ENCODE results near the gene XPO6. TPM values are rescaled to one million over a fixed set of nuclear protein-coding genes. Genes with fewer than 3 reads are reported as not detected.
A peak's percentile ranks its signal among the peaks of the same experiment; 100 is the strongest.

Gene XPO6, protein sequence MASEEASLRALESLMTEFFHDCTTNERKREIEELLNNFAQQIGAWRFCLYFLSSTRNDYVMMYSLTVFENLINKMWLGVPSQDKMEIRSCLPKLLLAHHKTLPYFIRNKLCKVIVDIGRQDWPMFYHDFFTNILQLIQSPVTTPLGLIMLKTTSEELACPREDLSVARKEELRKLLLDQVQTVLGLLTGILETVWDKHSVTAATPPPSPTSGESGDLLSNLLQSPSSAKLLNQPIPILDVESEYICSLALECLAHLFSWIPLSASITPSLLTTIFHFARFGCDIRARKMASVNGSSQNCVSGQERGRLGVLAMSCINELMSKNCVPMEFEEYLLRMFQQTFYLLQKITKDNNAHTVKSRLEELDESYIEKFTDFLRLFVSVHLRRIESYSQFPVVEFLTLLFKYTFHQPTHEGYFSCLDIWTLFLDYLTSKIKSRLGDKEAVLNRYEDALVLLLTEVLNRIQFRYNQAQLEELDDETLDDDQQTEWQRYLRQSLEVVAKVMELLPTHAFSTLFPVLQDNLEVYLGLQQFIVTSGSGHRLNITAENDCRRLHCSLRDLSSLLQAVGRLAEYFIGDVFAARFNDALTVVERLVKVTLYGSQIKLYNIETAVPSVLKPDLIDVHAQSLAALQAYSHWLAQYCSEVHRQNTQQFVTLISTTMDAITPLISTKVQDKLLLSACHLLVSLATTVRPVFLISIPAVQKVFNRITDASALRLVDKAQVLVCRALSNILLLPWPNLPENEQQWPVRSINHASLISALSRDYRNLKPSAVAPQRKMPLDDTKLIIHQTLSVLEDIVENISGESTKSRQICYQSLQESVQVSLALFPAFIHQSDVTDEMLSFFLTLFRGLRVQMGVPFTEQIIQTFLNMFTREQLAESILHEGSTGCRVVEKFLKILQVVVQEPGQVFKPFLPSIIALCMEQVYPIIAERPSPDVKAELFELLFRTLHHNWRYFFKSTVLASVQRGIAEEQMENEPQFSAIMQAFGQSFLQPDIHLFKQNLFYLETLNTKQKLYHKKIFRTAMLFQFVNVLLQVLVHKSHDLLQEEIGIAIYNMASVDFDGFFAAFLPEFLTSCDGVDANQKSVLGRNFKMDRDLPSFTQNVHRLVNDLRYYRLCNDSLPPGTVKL
- polyA plus RNA-seq (2013, experiment 1 of 2) = 72.0 TPM
- polyA plus RNA-seq (2013, experiment 2 of 2) = 61.0 TPM

DNA sequence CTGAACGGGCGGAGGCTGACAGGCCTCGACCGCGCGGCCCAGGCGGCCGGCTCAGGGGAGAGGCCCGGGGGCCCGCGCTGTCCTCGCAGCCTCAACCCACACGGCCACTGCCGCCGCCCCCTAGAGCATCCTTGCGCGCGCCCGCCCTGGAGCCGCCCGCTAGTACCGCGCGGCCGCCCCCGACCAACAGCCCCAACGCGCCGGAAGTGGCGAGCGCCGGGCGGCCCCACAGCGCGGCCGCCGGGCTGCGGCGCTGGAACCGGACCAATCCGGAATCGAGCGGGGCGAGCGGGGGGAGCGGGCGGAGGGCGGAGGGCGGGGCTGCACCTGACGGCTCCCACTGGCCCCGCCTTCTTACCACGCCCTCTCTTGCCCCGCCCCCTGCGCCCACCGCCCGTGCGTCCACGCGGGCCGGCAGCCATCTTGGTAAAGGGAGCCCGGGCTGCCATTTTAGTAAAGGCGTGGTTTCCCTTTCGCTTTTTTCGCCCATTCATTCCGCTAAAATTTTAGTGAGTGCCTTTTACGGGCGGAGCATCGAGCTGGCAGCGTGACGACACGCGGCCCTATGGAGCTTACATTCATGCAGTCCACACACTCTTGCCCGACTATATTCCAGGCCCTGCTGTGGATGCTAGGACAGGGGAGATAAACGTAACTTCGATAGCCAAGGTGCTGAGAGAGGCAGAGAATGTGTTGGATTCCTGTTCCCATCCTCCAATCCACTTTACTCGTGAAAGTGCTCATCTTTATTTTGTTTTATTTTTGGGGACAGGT lies at the start of gene XPO6:
Gene XPO6 (minus strand): TSS at position 208 of the 774 bp plus-strand sequence. CDS start 597 bp downstream, outside the sequence.
- Histone ChIP-seq H3K9me3 (ENCODE audit: control insufficient read depth, low read length) (no peaks in the 10 kb centered on the region), H3K4me1 (ENCODE audit: control insufficient read depth, insufficient read depth, low read length, poor library complexity, severe bottlenecking) (peaks cover 4% of the 10 kb centered on the region), H3K36me3 (ENCODE audit: control insufficient read depth, insufficient read depth, low read length) (peaks cover 30% of the 10 kb centered on the region), H3K27ac (ENCODE audit: low read depth, low read length, severe bottlenecking) (peak within 1 kb of the TSS; percentile 81), H3K4me3 (ENCODE audit: extremely low read depth, insufficient read depth, low read length, poor library complexity, severe bottlenecking) (peak within 1 kb of the TSS; percentile 71)
- WGBS, 2 experiments (ENCODE audit: insufficient coverage in 2 of 2) = 0 to 1% methylated on average over 37 to 53 of the region's 76 CpGs

DNA sequence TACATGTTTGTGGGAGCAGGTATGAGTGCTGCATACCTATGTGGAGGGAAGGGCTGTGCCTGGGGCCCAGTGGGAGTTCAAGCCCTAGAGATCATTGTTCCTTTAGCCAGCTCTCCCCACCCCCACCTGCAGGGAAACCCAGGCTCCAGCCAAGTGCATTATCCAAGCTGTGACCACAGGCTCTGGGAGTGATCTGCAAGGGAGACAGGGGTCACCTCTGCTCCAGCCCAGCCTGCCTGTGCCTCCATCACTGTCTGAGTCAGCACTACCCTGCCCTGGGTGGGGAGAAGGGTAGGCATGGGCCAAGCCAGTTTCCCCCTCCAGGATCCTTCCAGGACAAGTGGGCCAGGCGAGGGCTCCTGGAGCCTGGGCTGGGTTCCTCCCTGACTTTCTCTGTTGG lies 48.4 kb upstream of the XPO6 start:
- H3K4me3 ChIP-seq (ENCODE audit: extremely low read depth, insufficient read depth, low read length, poor library complexity, severe bottlenecking) = no peak overlapping the region
- H3K36me3 ChIP-seq (ENCODE audit: control insufficient read depth, insufficient read depth, low read length) = no peaks in the 10 kb centered on the region
- no peaks in the 10 kb centered on the region for H3K4me1 ChIP-seq (ENCODE audit: control insufficient read depth, insufficient read depth, low read length, poor library complexity, severe bottlenecking)
- 71% methylated on average over 1 of the region's 1 CpG; no CpG with 5 or more reads in 1 of the 2 experiments for WGBS, 2 experiments (ENCODE audit: insufficient coverage in 2 of 2)
- H3K9me3 ChIP-seq (ENCODE audit: control insufficient read depth, low read length) = no peaks in the 10 kb centered on the region
- no peak overlapping the region for H3K27ac ChIP-seq (ENCODE audit: low read depth, low read length, severe bottlenecking)

DNA sequence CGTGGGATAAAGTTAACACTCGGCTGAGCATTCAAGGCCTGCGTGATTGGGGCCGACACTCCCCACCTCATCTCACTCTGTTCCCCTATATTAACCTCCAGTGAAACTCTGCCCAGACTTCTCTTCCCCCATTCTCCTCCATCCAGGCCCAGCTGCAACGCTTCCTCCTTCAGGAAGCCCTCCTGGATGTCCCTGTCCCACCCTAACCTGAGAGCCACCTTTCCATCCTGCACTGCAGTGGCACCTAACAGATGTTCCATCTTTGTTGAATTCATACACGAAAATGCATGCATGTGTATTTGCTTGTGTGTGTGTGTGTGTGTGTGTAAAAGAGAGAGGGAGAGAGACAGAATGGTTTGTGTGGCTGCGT lies 48.0 kb upstream of the XPO6 start:
- Histone ChIP-seq H3K27ac (ENCODE audit: low read depth, low read length, severe bottlenecking) (no peak overlapping the region), H3K4me3 (ENCODE audit: extremely low read depth, insufficient read depth, low read length, poor library complexity, severe bottlenecking) (no peak overlapping the region), H3K36me3 (ENCODE audit: control insufficient read depth, insufficient read depth, low read length) (no peaks in the 10 kb centered on the region), H3K9me3 (ENCODE audit: control insufficient read depth, low read length) (no peaks in the 10 kb centered on the region), H3K4me1 (ENCODE audit: control insufficient read depth, insufficient read depth, low read length, poor library complexity, severe bottlenecking) (no peaks in the 10 kb centered on the region)
- WGBS, 2 experiments (ENCODE audit: insufficient coverage in 2 of 2) = 82 to 84% methylated on average over 5 to 7 of the region's 7 CpGs

DNA sequence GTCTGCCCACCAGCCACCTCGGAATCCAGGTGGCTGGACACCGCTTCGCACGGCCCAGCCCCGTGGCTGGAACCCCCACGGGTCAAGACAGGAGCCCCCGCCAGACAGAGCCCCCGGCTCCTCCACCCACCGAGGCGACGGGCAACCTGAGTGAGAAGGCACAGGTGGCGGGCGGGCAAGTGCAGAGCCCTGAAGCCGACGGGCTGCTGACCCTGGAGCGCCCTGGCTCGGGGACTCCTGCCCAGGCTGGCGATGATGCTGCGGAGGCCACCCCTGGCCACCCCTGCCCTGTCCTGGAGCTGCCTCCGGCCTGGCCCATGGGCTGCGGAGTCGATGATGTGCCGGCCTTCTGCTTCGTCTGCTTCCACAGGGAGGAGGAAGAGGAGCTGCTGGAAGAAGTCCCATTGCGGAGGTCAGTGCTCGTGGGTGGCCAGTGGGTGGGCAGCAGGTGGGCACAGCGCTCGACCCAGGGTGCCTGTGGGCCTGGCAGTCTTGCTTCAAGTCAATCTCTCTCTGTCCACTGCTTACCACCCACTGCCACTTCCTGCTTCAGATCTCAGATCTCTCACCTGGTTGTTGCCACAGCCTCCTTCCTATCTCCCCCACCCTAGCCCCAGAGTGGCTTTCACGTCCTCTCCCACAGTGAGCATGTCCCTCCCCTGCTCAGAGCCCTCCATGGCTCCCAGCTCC lies 47.5 kb upstream of the XPO6 start:
- no peaks in the 10 kb centered on the region for H3K36me3 ChIP-seq (ENCODE audit: control insufficient read depth, insufficient read depth, low read length)
- no peaks in the 10 kb centered on the region for H3K9me3 ChIP-seq (ENCODE audit: control insufficient read depth, low read length)
- WGBS, 2 experiments (ENCODE audit: insufficient coverage in 2 of 2) = 84 to 94% methylated on average over 22 to 24 of the region's 29 CpGs
- H3K27ac ChIP-seq (ENCODE audit: low read depth, low read length, severe bottlenecking) = no peak overlapping the region
- H3K4me1 ChIP-seq (ENCODE audit: control insufficient read depth, insufficient read depth, low read length, poor library complexity, severe bottlenecking) = no peaks in the 10 kb centered on the region
- no peak overlapping the region for H3K4me3 ChIP-seq (ENCODE audit: extremely low read depth, insufficient read depth, low read length, poor library complexity, severe bottlenecking)

DNA sequence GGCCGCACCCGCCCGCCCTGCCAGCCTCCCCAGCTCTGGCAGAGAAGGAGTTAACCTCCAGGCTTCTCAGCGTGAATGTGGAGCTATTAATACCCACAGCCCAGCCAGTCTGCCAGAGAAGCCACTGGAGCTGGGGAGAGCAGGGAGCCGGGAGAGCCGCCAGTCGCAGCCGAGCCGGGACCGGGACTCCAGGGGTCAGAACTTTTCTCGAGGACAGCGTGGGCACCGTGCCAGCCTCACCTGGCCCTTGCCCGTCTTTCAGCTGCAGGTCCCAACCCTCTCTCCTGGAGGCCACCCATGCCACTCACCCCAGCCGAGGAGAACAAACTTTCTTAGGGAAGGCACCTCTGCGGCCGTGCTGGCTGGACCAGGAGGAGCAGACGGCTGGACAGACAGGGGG lies 46.8 kb upstream of the XPO6 start:
- Histone ChIP-seq H3K36me3 (ENCODE audit: control insufficient read depth, insufficient read depth, low read length) (no peaks in the 10 kb centered on the region), H3K4me1 (ENCODE audit: control insufficient read depth, insufficient read depth, low read length, poor library complexity, severe bottlenecking) (no peaks in the 10 kb centered on the region), H3K9me3 (ENCODE audit: control insufficient read depth, low read length) (no peaks in the 10 kb centered on the region), H3K27ac (ENCODE audit: low read depth, low read length, severe bottlenecking) (no peak overlapping the region), H3K4me3 (ENCODE audit: extremely low read depth, insufficient read depth, low read length, poor library complexity, severe bottlenecking) (peak overlapping the region; percentile 8)
- WGBS, 2 experiments (ENCODE audit: insufficient coverage in 2 of 2) = 22 to 26% methylated on average over 10 to 16 of the region's 18 CpGs

DNA sequence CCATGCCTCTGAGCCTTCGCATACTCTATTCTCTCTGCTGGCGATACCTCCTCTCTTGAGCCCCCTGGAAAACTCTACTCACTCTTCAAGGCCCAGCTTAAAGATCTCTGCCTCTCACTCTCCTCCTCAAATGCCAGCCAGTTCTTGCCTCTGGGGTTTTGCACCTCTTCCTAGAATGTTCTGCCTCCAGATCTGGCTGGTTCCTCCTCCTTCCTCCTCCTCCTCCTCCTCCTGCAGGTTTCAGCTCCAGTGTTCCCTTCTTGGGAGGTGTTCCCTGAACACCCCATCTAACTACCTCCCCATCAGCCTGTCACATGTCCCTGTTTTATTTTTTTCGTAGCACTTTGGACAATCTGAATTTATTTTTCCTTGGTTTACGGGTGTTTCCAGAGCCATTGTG lies 45.5 kb upstream of the XPO6 start:
- WGBS, 2 experiments (ENCODE audit: insufficient coverage in 2 of 2) = 75 to 96% methylated on average over 2 to 3 of the region's 4 CpGs
- Histone ChIP-seq H3K27ac (ENCODE audit: low read depth, low read length, severe bottlenecking) (no peak overlapping the region), H3K4me1 (ENCODE audit: control insufficient read depth, insufficient read depth, low read length, poor library complexity, severe bottlenecking) (no peaks in the 10 kb centered on the region), H3K4me3 (ENCODE audit: extremely low read depth, insufficient read depth, low read length, poor library complexity, severe bottlenecking) (no peak overlapping the region), H3K9me3 (ENCODE audit: control insufficient read depth, low read length) (no peaks in the 10 kb centered on the region), H3K36me3 (ENCODE audit: control insufficient read depth, insufficient read depth, low read length) (no peaks in the 10 kb centered on the region)

DNA sequence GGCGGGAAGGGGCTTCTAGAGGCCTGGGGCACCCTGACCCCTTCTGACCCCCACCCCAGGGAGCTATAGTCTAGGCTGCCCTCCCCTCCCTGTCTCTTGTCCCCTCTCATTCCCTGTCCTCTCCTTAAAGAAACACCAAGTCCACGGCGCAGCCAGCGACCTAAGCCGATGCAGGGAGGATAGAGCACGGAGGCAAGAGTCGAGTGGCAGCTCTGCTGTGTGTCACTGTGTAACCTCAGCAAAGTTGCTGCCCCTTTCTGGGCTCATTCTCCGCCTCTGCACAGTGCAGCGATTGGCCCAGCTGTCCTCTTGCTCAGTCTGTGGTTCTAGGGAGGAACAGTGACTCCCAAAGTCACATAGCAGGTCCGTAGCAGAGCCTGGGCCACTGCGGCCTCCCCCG lies 44.1 kb upstream of the XPO6 start:
- H3K9me3 ChIP-seq (ENCODE audit: control insufficient read depth, low read length) = no peaks in the 10 kb centered on the region
- no peak overlapping the region for H3K4me3 ChIP-seq (ENCODE audit: extremely low read depth, insufficient read depth, low read length, poor library complexity, severe bottlenecking)
- H3K4me1 ChIP-seq (ENCODE audit: control insufficient read depth, insufficient read depth, low read length, poor library complexity, severe bottlenecking) = no peaks in the 10 kb centered on the region
- H3K27ac ChIP-seq (ENCODE audit: low read depth, low read length, severe bottlenecking) = no peak overlapping the region
- WGBS, 2 experiments (ENCODE audit: insufficient coverage in 2 of 2) = 84 to 87% methylated on average over 11 to 12 of the region's 12 CpGs
- H3K36me3 ChIP-seq (ENCODE audit: control insufficient read depth, insufficient read depth, low read length) = no peaks in the 10 kb centered on the region

DNA sequence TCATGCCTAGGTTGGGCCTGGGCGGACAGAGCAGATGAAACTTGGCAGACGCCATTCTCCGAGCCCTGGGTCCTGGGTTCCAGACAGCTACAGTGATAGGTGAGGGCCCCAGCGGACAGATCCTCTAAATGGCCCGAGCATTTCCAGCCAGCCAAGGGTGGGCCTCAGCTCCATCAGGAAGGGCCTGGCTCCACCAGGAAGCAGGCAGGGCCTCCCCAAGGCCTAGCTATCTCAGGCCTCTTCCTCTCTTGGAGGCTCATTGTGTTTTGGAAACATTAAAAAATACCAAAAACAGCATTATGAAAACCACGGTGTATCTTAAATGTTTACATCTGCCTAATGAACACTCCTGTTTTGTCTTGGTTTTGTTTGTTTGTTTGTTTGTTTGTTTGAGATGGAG lies 42.4 kb upstream of the XPO6 start:
- no peaks in the 10 kb centered on the region for H3K9me3 ChIP-seq (ENCODE audit: control insufficient read depth, low read length)
- H3K4me3 ChIP-seq (ENCODE audit: extremely low read depth, insufficient read depth, low read length, poor library complexity, severe bottlenecking) = no peak overlapping the region
- no peak overlapping the region for H3K27ac ChIP-seq (ENCODE audit: low read depth, low read length, severe bottlenecking)
- no peaks in the 10 kb centered on the region for H3K36me3 ChIP-seq (ENCODE audit: control insufficient read depth, insufficient read depth, low read length)
- WGBS, 2 experiments (ENCODE audit: insufficient coverage in 2 of 2) = 93 to 97% methylated on average over 5 of the region's 6 CpGs
- no peaks in the 10 kb centered on the region for H3K4me1 ChIP-seq (ENCODE audit: control insufficient read depth, insufficient read depth, low read length, poor library complexity, severe bottlenecking)

DNA sequence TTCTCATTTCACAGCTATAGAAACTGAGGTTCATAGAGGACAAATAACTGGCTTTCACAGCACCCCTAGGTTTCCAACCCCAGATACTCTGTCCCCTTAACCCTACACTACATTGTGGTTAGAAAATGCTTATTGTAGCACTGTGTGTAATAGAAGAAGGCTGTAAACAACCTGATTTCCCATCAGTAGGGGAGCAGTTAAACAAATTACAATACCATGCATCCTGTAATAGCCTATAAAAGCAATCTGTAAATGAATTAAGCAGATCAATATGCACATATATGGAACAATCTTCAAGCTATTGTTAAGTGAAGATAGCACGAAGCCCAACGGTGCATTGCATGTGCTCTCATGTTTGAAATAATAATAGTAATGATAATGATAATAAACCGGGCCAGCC lies 39.2 kb upstream of the XPO6 start:
- no peaks in the 10 kb centered on the region for H3K9me3 ChIP-seq (ENCODE audit: control insufficient read depth, low read length)
- no peak overlapping the region for H3K4me3 ChIP-seq (ENCODE audit: extremely low read depth, insufficient read depth, low read length, poor library complexity, severe bottlenecking)
- 83 to 90% methylated on average over 1 to 3 of the region's 3 CpGs for WGBS, 2 experiments (ENCODE audit: insufficient coverage in 2 of 2)
- no peaks in the 10 kb centered on the region for H3K36me3 ChIP-seq (ENCODE audit: control insufficient read depth, insufficient read depth, low read length)
- H3K27ac ChIP-seq (ENCODE audit: low read depth, low read length, severe bottlenecking) = no peak overlapping the region
- H3K4me1 ChIP-seq (ENCODE audit: control insufficient read depth, insufficient read depth, low read length, poor library complexity, severe bottlenecking) = no peaks in the 10 kb centered on the region
